ENCODE results near the gene ATOSA.

GRCh38 chr15:52709187-52709981, 30.2 kb upstream of the ATOSA start:
- TF ChIP-seq CTCF (IDR thresholded peaks at IDR 0.05), result no peak
- no peak for TF ChIP-seq POLR2A (IDR thresholded peaks at IDR 0.05)
- TF ChIP-seq POLR2AphosphoS5 (IDR thresholded peaks at IDR 0.05), result no peak
